NT2/D1 (cell line): Measurements from ENCODE around the gene AMPD2.

ENCODE experiments used
- SUZ12 ChIP-seq: IDR thresholded peaks from 2 replicates; pipeline ENCODE4 v1.6.1; 2011; ENCODE audit not compliant: insufficient read length, insufficient read depth; ENCODE audit errors: extremely low read depth
- YY1 ChIP-seq: IDR thresholded peaks from 2 replicates; pipeline ENCODE4 v1.6.1; 2011; ENCODE audit not compliant: insufficient read length, insufficient read depth
- ZNF274 ChIP-seq: IDR thresholded peaks from 2 replicates; pipeline ENCODE4 v1.6.1; 2011; ENCODE audit warnings: mild to moderate bottlenecking, low read depth, low read length

DNA sequence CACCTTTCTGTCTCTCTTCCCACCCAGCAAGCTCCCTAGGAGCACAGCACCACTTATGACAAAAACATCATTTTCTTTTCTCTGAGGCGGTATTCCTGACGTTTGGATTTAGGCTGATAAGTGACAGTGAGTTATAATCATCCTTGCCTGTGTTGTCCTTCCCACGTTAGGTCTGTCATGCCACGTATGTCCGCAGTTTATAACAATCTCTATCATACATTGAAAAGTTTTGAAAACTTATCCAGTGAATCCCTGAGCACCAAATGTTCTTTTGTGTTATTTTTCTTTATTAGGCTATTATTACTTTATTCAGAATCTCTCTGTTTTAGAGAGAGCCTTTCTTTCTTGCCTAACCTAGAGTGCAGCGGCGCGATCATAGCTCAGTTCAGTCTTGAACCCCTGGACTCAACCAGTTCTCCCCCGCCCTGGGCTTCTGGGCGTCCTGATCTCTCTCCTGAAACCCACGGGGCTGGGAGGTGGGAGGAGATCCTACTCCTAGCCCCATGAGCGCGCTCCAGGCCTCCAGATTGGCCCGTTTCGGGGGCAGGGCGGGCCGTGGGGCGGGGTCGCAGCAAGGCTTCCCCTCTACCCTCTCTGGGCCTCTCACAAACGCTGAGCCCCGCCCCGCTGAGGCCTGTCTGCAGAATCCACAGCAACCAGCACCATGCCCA lies 48.0 kb downstream of the AMPD2 start, which contains the start of gene GSTM2:
- TF ChIP-seq SUZ12 (no peak), ZNF274 (no peak), YY1 (no peak)
